ENCODE data around the gene BEND2. TPM values are rescaled to one million over a fixed set of nuclear protein-coding genes. Genes with fewer than 3 reads are reported as not detected.

Gene BEND2
- total and polyA plus RNA-seq, 2 of the 13 experiments (the other 11 are each of a cell fraction or from before 2014, with no cell fraction given): not detected

GRCh38 chrX:18133605-18134004 lies 87.1 kb downstream of the BEND2 start:
- Histone ChIP-seq H3K4me1 (ENCODE audit: insufficient read depth, low read length) (no peaks in the 10 kb centered on the region), H2AFZ (ENCODE audit: low read length) (no peak overlapping the region), H4K20me1 (ENCODE audit: insufficient read depth, low read length) (no peaks in the 10 kb centered on the region), H3K79me2 (ENCODE audit: insufficient read depth, low read length) (no peaks in the 10 kb centered on the region), H3K9me3 (ENCODE audit: low read length) (no peaks in the 10 kb centered on the region), H3K27ac (ENCODE audit: extremely low read length, insufficient read depth, low read length) (no peak overlapping the region), H3K4me3 (replicated peaks in 1 of 3; ENCODE audit: insufficient read depth in 1 of 3, low read depth in 2 of 3, low read length in 3 of 3) (no peak overlapping the region), H3K36me3 (replicated peaks in 1 of 2; ENCODE audit: control insufficient read depth in 1 of 2, insufficient read depth in 2 of 2, low read length in 2 of 2) (no peaks in the 10 kb centered on the region), H3K9ac (ENCODE audit: insufficient read depth, low read depth, low read length) (no peak overlapping the region), H3K4me2 (ENCODE audit: low read depth, low read length) (no peak overlapping the region), H3K27me3 (ENCODE audit: control insufficient read depth in 1 of 2, insufficient read depth in 2 of 2, low read length in 2 of 2) (no peaks in the 10 kb centered on the region)
- no peak for ATAC-seq
- in situ Hi-C loops (cut with HindIII; ENCODE audit: extremely low pct_ligation_motif_present, low pct_unique_long_range_greater_than_20kb): no loop called here
- ChIA-PET POLR2A (no interaction called here), CTCF (ENCODE audit: low intra/inter-chr PET ratio, low total read pairs) (no interaction called here)
- WGBS (ENCODE audit: low lambda C conversion rate): no CpG with 5 or more reads among the region's 6 CpGs
- BruUV-seq (replicated peaks): no TSS peak
- no peak for FAIRE-seq
- no peak for TF ChIP-seq CREBL2 (CRISPR knock-in tag; IDR thresholded peaks at IDR 0.05; ENCODE audit: borderline replicate concordance)
- TF ChIP-seq MAFF (IDR thresholded peaks at IDR 0.05; ENCODE audit: low read depth, low read length): no peak
- DNase-seq (ENCODE audit: low spot score): no peak
- intact Hi-C loops (cut with micrococcal nuclease; ENCODE audit: unreplicated experiment): no loop called here

- Histone ChIP-seq H3K27ac (ENCODE audit: extremely low read length, insufficient read depth, low read length) (no peak overlapping the region), H3K4me3 (replicated peaks in 1 of 3; ENCODE audit: insufficient read depth in 1 of 3, low read depth in 2 of 3, low read length in 3 of 3) (no peak overlapping the region), H3K27me3 (ENCODE audit: control insufficient read depth in 1 of 2, insufficient read depth in 2 of 2, low read length in 2 of 2) (no peaks in the 10 kb centered on the region), H3K9ac (ENCODE audit: insufficient read depth, low read depth, low read length) (no peak overlapping the region), H3K79me2 (ENCODE audit: insufficient read depth, low read length) (no peaks in the 10 kb centered on the region), H4K20me1 (ENCODE audit: insufficient read depth, low read length) (no peaks in the 10 kb centered on the region), H3K4me1 (ENCODE audit: insufficient read depth, low read length) (no peaks in the 10 kb centered on the region), H2AFZ (ENCODE audit: low read length) (no peak overlapping the region), H3K36me3 (replicated peaks in 1 of 2; ENCODE audit: control insufficient read depth in 1 of 2, insufficient read depth in 2 of 2, low read length in 2 of 2) (no peaks in the 10 kb centered on the region), H3K4me2 (ENCODE audit: low read depth, low read length) (no peak overlapping the region), H3K9me3 (ENCODE audit: low read length) (no peaks in the 10 kb centered on the region)
- DNase-seq (ENCODE audit: low spot score): no peak
- TF ChIP-seq, protein P1, sequence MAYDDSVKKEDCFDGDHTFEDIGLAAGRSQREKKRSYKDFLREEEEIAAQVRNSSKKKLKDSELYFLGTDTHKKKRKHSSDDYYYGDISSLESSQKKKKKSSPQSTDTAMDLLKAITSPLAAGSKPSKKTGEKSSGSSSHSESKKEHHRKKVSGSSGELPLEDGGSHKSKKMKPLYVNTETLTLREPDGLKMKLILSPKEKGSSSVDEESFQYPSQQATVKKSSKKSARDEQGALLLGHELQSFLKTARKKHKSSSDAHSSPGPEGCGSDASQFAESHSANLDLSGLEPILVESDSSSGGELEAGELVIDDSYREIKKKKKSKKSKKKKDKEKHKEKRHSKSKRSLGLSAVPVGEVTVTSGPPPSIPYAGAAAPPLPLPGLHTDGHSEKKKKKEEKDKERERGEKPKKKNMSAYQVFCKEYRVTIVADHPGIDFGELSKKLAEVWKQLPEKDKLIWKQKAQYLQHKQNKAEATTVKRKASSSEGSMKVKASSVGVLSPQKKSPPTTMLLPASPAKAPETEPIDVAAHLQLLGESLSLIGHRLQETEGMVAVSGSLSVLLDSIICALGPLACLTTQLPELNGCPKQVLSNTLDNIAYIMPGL (CRISPR knock-in tag; IDR thresholded peaks at IDR 0.05; ENCODE audit: borderline replicate concordance in 1 of 2, low read depth in 1 of 2): no peak
- TF ChIP-seq ZNF12 (CRISPR knock-in tag; IDR thresholded peaks at IDR 0.05) (no peak), TSC22D2 (CRISPR knock-in tag; IDR thresholded peaks at IDR 0.05; ENCODE audit: borderline replicate concordance) (no peak), MAF1 (CRISPR knock-in tag; IDR thresholded peaks at IDR 0.05; ENCODE audit: borderline replicate concordance) (no peak), HNRNPH1 (optimal IDR thresholded peaks at IDR 0.05; ENCODE audit: low read depth, low read length) (no peak), NR1H2 (CRISPR knock-in tag; IDR thresholded peaks at IDR 0.05; ENCODE audit: borderline replicate concordance, low read depth) (no peak), ZNF367 (CRISPR knock-in tag; IDR thresholded peaks at IDR 0.05; ENCODE audit: borderline replicate concordance) (no peak), ZFAT (CRISPR knock-in tag; conservative IDR thresholded peaks at IDR 0.05) (no peak), TFE3 (CRISPR knock-in tag; IDR thresholded peaks at IDR 0.05) (no peak)
- in situ Hi-C loops (cut with HindIII; ENCODE audit: extremely low pct_ligation_motif_present, low pct_unique_long_range_greater_than_20kb): no loop called here
- no peak for ATAC-seq
- no TSS peak for BruUV-seq (replicated peaks)
- intact Hi-C loops (cut with micrococcal nuclease; ENCODE audit: unreplicated experiment): no loop called here
- FAIRE-seq: no peak
- CTCF ChIA-PET (ENCODE audit: low intra/inter-chr PET ratio, low total read pairs): no interaction called here
- POLR2A ChIA-PET: no interaction called here
- 0% methylated on average over 2 of the region's 8 CpGs for WGBS (ENCODE audit: low lambda C conversion rate)
Measured at GRCh38 chrX:18129690-18130089, 91.0 kb downstream of the BEND2 start.
